ENCODE measurements around the gene PTPRO. TPM values are rescaled to one million over a fixed set of nuclear protein-coding genes. Genes with fewer than 3 reads are reported as not detected.

PTPRO gene
- total RNA-seq, 3 donors from 2014 or later = 11.0 to 39.9 (median 21.9) TPM

GRCh38 chr12:15444523-15444922 is 122.2 kb downstream of the PTPRO start:
- no peak for ATAC-seq

GRCh38 chr12:15446807-15447206 is 124.5 kb downstream of the PTPRO start:
- Histone ChIP-seq H3K9me3 (no peaks in the 10 kb centered on the region), H3K4me1 (ENCODE audit: low read depth) (no peaks in the 10 kb centered on the region), H3K36me3 (ENCODE audit: low read depth) (no peaks in the 10 kb centered on the region), H3K4me3 (no peak overlapping the region)
- ATAC-seq = no peak
- intact Hi-C loops (cut with DNase I, micrococcal nuclease) = no loop called here
- no peak for DNase-seq
- no peak for TF ChIP-seq CTCF (IDR thresholded peaks at IDR 0.05)

More at GRCh38 chr12:15444523-15444922, 122.2 kb downstream of the PTPRO start:
- H3K4me1 ChIP-seq (ENCODE audit: low read depth) = no peaks in the 10 kb centered on the region
- TF ChIP-seq CTCF (IDR thresholded peaks at IDR 0.05) = no peak
- H3K4me3 ChIP-seq = no peak overlapping the region
- H3K36me3 ChIP-seq (ENCODE audit: low read depth) = no peaks in the 10 kb centered on the region
- H3K9me3 ChIP-seq = no peaks in the 10 kb centered on the region
- intact Hi-C loops (cut with DNase I, micrococcal nuclease) = no loop called here
- no peak for DNase-seq

GRCh38 chr12:15453613-15454012 is 131.3 kb downstream of the PTPRO start:
- H3K36me3 ChIP-seq (ENCODE audit: low read depth) = no peaks in the 10 kb centered on the region
- H3K4me1 ChIP-seq (ENCODE audit: low read depth) = no peaks in the 10 kb centered on the region
- no peak overlapping the region for H3K4me3 ChIP-seq
- intact Hi-C loops (cut with DNase I, micrococcal nuclease) = no loop called here
- ATAC-seq (no peak), DNase-seq (no peak)
- peaks cover 13% of the 10 kb centered on the region for H3K9me3 ChIP-seq
- TF ChIP-seq CTCF (IDR thresholded peaks at IDR 0.05) = no peak

- intact Hi-C loops (cut with DNase I, micrococcal nuclease) = no loop called here
- peaks cover 19% of the 10 kb centered on the region for H3K9me3 ChIP-seq
- TF ChIP-seq CTCF (IDR thresholded peaks at IDR 0.05) = no peak
- H3K36me3 ChIP-seq (ENCODE audit: low read depth) = no peaks in the 10 kb centered on the region
- H3K4me1 ChIP-seq (ENCODE audit: low read depth) = no peaks in the 10 kb centered on the region
- ATAC-seq (no peak), DNase-seq (no peak)
- H3K4me3 ChIP-seq = no peak overlapping the region
Observed at GRCh38 chr12:15458008-15458407, 135.7 kb downstream of the PTPRO start.

- Histone ChIP-seq H3K4me1 (ENCODE audit: low read depth) (no peaks in the 10 kb centered on the region), H3K36me3 (ENCODE audit: low read depth) (no peaks in the 10 kb centered on the region), H3K9me3 (no peaks in the 10 kb centered on the region), H3K4me3 (no peak overlapping the region)
- ATAC-seq = no peak
- intact Hi-C loops (cut with DNase I, micrococcal nuclease) = no loop called here
- TF ChIP-seq CTCF (IDR thresholded peaks at IDR 0.05) = no peak
- DNase-seq = no peak
Observed at GRCh38 chr12:15468911-15469310, 146.6 kb downstream of the PTPRO start.

- Histone ChIP-seq H3K4me1 (ENCODE audit: low read depth) (no peaks in the 10 kb centered on the region), H3K36me3 (ENCODE audit: low read depth) (no peaks in the 10 kb centered on the region), H3K4me3 (no peak overlapping the region), H3K9me3 (no peaks in the 10 kb centered on the region)
- no peak for DNase-seq
- ATAC-seq = no peak
- intact Hi-C loops (cut with DNase I, micrococcal nuclease) = no loop called here
- TF ChIP-seq CTCF (IDR thresholded peaks at IDR 0.05) = no peak
Observed at GRCh38 chr12:15469356-15469755, 147.0 kb downstream of the PTPRO start.

Data from mucosa of descending colon (tissue), 3 donors.